B cell (primary cell): ENCODE results near the gene TMEM225. TPM values are rescaled to one million over a fixed set of nuclear protein-coding genes. Genes with fewer than 3 reads are reported as not detected.

Source experiments
- ATAC-seq: fragments of 200-7000 bp; cut with Tn5 transposase; one replicate; pipeline ENCODE4 v1.10.0; 2021; ENCODE audit warnings: low read depth, mild to moderate bottlenecking, moderate number of reproducible peaks, moderate library complexity
- CTCF ChIA-PET: fragments of 350-600 bp; sonication (Branson Sonifier 250); formaldehyde crosslinking; loops from one replicate; lab custom pipeline; 2021; ENCODE audit warnings: antibody characterized with exemption, inconsistent platforms; lab: Charles Lee
- POLR2A ChIA-PET: fragments of 350-600 bp; sonication (Branson Sonifier 250); formaldehyde crosslinking; loops from one replicate; lab custom pipeline; 2021; ENCODE audit warnings: antibody characterized with exemption; lab: Charles Lee
- DNase-seq: peaks from one replicate; pipeline ENCODE4 v3.0.0; 2013
- H2AFZ ChIP-seq: 2 replicates; pipeline ENCODE4 v1.6.1; 2012; ENCODE audit warnings: mild to moderate bottlenecking, low read depth, low read length; ENCODE audit not compliant: insufficient read depth, poor library complexity, severe bottlenecking
- H3K27ac ChIP-seq, 2 donors: 1 replicate in 1 of 2; 2 replicates in 1 of 2; pipeline ENCODE4 v1.5.1; 2012 to 2013; ENCODE audit warnings: low read length in 2 of 2, mild to moderate bottlenecking in 2 of 2, moderate library complexity in 1 of 2
- H3K27me3 ChIP-seq, 4 experiments: fragments of 200-600 bp in 1 of 4; sonication (generic) in 1 of 4; replicated peaks in 1 of 4; 1 replicate in 2 of 4; 2 replicates in 2 of 4; pipeline versions ENCODE4 v1.6.1 to v1.7.0; 2013 to 2016; ENCODE audit warnings: low read length in 3 of 4, mild to moderate bottlenecking in 2 of 4, mixed read lengths in 1 of 4, moderate library complexity in 1 of 4; ENCODE audit not compliant: insufficient read depth in 4 of 4, control insufficient read depth in 3 of 4; ENCODE audit errors: control extremely low read depth in 1 of 4
- H3K36me3 ChIP-seq, 2 experiments: replicated peaks in 1 of 2; 1 replicate in 1 of 2; 2 replicates in 1 of 2; pipeline versions ENCODE4 v1.6.1 to v1.7.1; 2013; ENCODE audit warnings: low read length in 1 of 2; ENCODE audit not compliant: insufficient read depth in 2 of 2, control insufficient read depth in 1 of 2; ENCODE audit errors: control extremely low read depth in 1 of 2, extremely low read depth in 1 of 2
- H3K4me1 ChIP-seq, 2 donors: fragments of 200-600 bp in 1 of 2; sonication (generic) in 1 of 2; 1 replicate in 1 of 2; 2 replicates in 1 of 2; pipeline versions ENCODE4 v1.5.1 to v1.6.1; 2013 to 2017; ENCODE audit warnings: low read length in 2 of 2; ENCODE audit not compliant: control insufficient read depth in 2 of 2, insufficient read depth in 2 of 2
- H3K4me2 ChIP-seq: replicated peaks from 2 replicates; pipeline ENCODE3; 2012; ENCODE audit warnings: mild to moderate bottlenecking, low read depth, low read length; ENCODE audit not compliant: poor library complexity, severe bottlenecking
- H3K4me3 ChIP-seq, 5 experiments: fragments of 200-600 bp in 1 of 5; sonication (generic) in 1 of 5; 1 replicate in 3 of 5; 2 replicates in 2 of 5; pipeline versions ENCODE4 v1.5.1 to v1.7.0; 2011 to 2016; ENCODE audit warnings: low read length in 4 of 5, mild to moderate bottlenecking in 4 of 5, low read depth in 2 of 5, control low read depth in 1 of 5, moderate library complexity in 1 of 5; ENCODE audit not compliant: insufficient read depth in 1 of 5; ENCODE audit errors: control extremely low read depth in 1 of 5, extremely low read depth in 1 of 5
- H3K79me2 ChIP-seq: fragments of 200-600 bp; sonication (generic); one replicate; pipeline ENCODE4 v1.6.0; 2016; ENCODE audit warnings: low read length; ENCODE audit not compliant: control insufficient read depth, insufficient read depth
- H3K9ac ChIP-seq: fragments of 200-600 bp; sonication (generic); 2 replicates; pipeline ENCODE4 v1.6.1; 2017; ENCODE audit warnings: mild to moderate bottlenecking, low read length, moderate library complexity
- H3K9me3 ChIP-seq, 3 donors: one replicate each; pipeline versions ENCODE4 v1.6.1 to v1.7.1; 2013; ENCODE audit warnings: low read length in 2 of 3; ENCODE audit not compliant: control insufficient read depth in 2 of 3, insufficient read depth in 1 of 3; ENCODE audit errors: control extremely low read depth in 1 of 3
- H4K20me1 ChIP-seq: 2 replicates; pipeline ENCODE4 v1.6.0; 2012; ENCODE audit warnings: mild to moderate bottlenecking, low read length; ENCODE audit not compliant: insufficient read depth, control insufficient read depth, poor library complexity, severe bottlenecking
- H3K27ac Mint-ChIP-seq: one replicate; pipeline ENCODE4 v1.8.0; 2021; ENCODE audit warnings: mixed read lengths
- H3K27me3 Mint-ChIP-seq: one replicate; pipeline ENCODE4 v1.8.0; 2021; ENCODE audit warnings: mixed read lengths
- H3K4me1 Mint-ChIP-seq: one replicate; pipeline ENCODE4 v1.8.0; 2021; ENCODE audit warnings: mixed read lengths
- H3K4me3 Mint-ChIP-seq: one replicate; pipeline ENCODE4 v1.8.0; 2021; ENCODE audit warnings: mixed read lengths
- H3K9me3 Mint-ChIP-seq: one replicate; pipeline ENCODE4 v1.8.0; 2022; ENCODE audit warnings: mixed read lengths; ENCODE audit not compliant: insufficient read depth
- CTCF ChIP-seq: fragments of 200-600 bp; IDR thresholded peaks from one replicate; pipeline ENCODE4 v1.8.0; 2022; ENCODE audit warnings: antibody characterized with exemption, mild to moderate bottlenecking
- EZH2 ChIP-seq: IDR thresholded peaks from 2 replicates; pipeline ENCODE4 v1.6.1; 2012; ENCODE audit warnings: borderline replicate concordance, low read depth, mild to moderate bottlenecking, moderate library complexity, low read length; ENCODE audit not compliant: insufficient read depth, poor library complexity, severe bottlenecking
- WGBS: methylation state at CpG from one replicate; pipeline ENCODE4 v1.1.5; 2013; ENCODE audit warnings: missing lambda C conversion rate; ENCODE audit not compliant: insufficient coverage; 5-methylcytosine and 5-hydroxymethylcytosine counted together
- intact Hi-C: fragments of 100-400 bp; cut with micrococcal nuclease; formaldehyde crosslinking; loops from one replicate; pipeline ENCODE4 v1.10.0; 2022
- polyA plus RNA-seq: library from polyadenylated mRNA; depleted of rRNA; stranded (reverse); fragments of >200 nt; gene quantifications from 2 replicates; pipeline ENCODE4 v1.2.3, GENCODE V29; 2012
- total RNA-seq, 2 donors: library from RNA; stranded (reverse); fragments of 120-200 nt in 1 of 2; gene quantifications; 1 replicate in 1 of 2; 2 replicates in 1 of 2; pipeline versions ENCODE4 v1.2.3 to v1.2.4, GENCODE V29; 2013 to 2022

The TMEM225 gene
- total and polyA plus RNA-seq, 2 donors (not counting 1 experiment from before 2014, with no cell fraction given) = not detected

- 88% methylated on average over 5 of the region's 6 CpGs for WGBS
- no peak overlapping the region for H3K4me2 ChIP-seq
These were observed 44.3 kb downstream of the TMEM225 start for GRCh38 chr11:123841174-123841573.

GRCh38 chr11:123839131-123839530, 46.3 kb downstream of the TMEM225 start:
- Histone ChIP-seq H3K9me3 (peaks cover 0 to 2% (median 0%) of the 10 kb centered on the region in 3 donors), H3K4me2 (no peak overlapping the region), H3K79me2 (no peaks in the 10 kb centered on the region), H3K27ac (no peak overlapping the region), H2AFZ (no peak overlapping the region), H3K9ac (no peak overlapping the region), H3K36me3 (no peaks in the 10 kb centered on the region), H4K20me1 (no peaks in the 10 kb centered on the region), H3K27me3 (no peaks in the 10 kb centered on the region), H3K4me3 (no peak overlapping the region), H3K4me1 (no peaks in the 10 kb centered on the region)
- no peak overlapping the region for H3K27ac Mint-ChIP-seq
- DNase-seq = no peak
- peaks cover 3% of the 10 kb centered on the region for H3K9me3 Mint-ChIP-seq
- no peak overlapping the region for H3K4me3 Mint-ChIP-seq
- intact Hi-C loops = no loop called here
- no peak for ATAC-seq
- 93% methylated on average over 3 of the region's 5 CpGs for WGBS
- CTCF ChIA-PET = no interaction called here
- H3K27me3 Mint-ChIP-seq = peaks cover 2% of the 10 kb centered on the region
- TF ChIP-seq CTCF (no peak), EZH2 (no peak)
- no peaks in the 10 kb centered on the region for H3K4me1 Mint-ChIP-seq
- POLR2A ChIA-PET = no interaction called here

More at GRCh38 chr11:123841174-123841573, 44.3 kb downstream of the TMEM225 start:
- Histone ChIP-seq H3K27me3 (no peaks in the 10 kb centered on the region), H2AFZ (no peak overlapping the region), H3K27ac (no peak overlapping the region), H3K9ac (no peak overlapping the region), H3K79me2 (no peaks in the 10 kb centered on the region), H3K4me3 (no peak overlapping the region), H3K9me3 (peaks cover 0 to 2% (median 0%) of the 10 kb centered on the region in 3 donors), H3K36me3 (no peaks in the 10 kb centered on the region), H4K20me1 (no peaks in the 10 kb centered on the region), H3K4me1 (no peaks in the 10 kb centered on the region)
- intact Hi-C loops = no loop called here
- ATAC-seq (no peak), DNase-seq (no peak)
- Mint-ChIP-seq H3K9me3 (peaks cover 3% of the 10 kb centered on the region), H3K27ac (no peak overlapping the region), H3K4me1 (no peaks in the 10 kb centered on the region), H3K4me3 (no peak overlapping the region), H3K27me3 (peaks cover 2% of the 10 kb centered on the region)
- ChIA-PET POLR2A (no interaction called here), CTCF (no interaction called here)
- TF ChIP-seq EZH2 (no peak), CTCF (no peak)
